SU-DHL-6 (cell line): ENCODE measurements around the gene STX18.

Experiments
- CTCF ChIP-seq: fragments of 200-600 bp; sonication (generic); IDR thresholded peaks from one replicate; pipeline ENCODE4 v1.5.1; 2017; ENCODE audit warnings: antibody characterized with exemption, mild to moderate bottlenecking, low read length, moderate library complexity; ENCODE audit not compliant: insufficient read depth, poor library complexity, severe bottlenecking
- EZH2phosphoT487 ChIP-seq: fragments of 200-600 bp; sonication (generic), shearing (Covaris generic); conservative IDR thresholded peaks from 2 replicates; pipeline ENCODE4 v1.6.1; 2018; ENCODE audit warnings: mild to moderate bottlenecking, antibody characterized with exemption, low read length, moderate library complexity, mixed read lengths

GRCh38 chr4:4499438-4500123, 42.3 kb downstream of the STX18 start:
- TF ChIP-seq EZH2phosphoT487 (no peak), CTCF (no peak)
